ENCODE results near the gene CHEK2. TPM values are rescaled to one million over a fixed set of nuclear protein-coding genes. Genes with fewer than 3 reads are reported as not detected.
"Not testable (repeated sequence)": the region's sequence is repeated elsewhere in the genome, so short reads cannot be mapped to it uniquely, and the experiment has no call there.

The CHEK2 gene
- total RNA-seq = 7.3 TPM

DNA sequence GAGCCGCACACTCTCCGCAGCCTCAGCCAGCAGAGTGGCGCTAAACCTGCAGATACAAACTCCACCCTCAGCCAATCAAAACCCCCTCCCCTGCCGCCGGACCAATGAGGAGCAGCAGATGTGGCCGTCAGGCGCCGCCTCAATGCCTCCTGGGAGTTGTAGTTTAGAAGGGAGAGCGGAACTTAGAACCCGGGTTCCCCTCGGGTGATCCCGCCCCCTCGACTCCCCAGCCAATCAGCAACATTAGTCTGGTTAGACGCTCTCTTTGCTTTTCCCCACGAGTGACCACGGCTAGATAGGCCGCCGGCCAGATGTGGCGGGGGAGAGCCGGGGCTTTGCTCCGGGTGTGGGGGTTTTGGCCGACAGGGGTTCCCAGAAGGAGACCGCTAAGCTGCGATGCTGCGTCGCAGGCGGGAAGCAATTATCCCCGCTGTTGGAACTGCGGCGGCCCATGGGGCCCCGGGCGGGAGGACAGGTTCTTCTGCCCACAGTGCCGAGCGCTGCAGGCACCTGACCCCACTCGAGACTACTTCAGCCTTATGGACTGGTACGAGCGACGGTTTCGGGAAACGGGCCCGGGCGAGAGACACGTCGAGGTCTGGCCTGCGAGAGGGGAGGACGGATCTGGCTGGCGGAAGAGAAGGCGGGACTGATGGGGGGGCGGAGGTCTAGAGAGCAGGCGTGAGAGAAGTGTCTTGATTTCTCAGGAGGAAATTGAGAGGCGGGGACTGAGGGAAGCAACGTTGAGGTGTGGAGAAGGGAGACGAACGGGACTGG lies at the start of gene CHEK2, which contains the start of gene HSCB:
CHEK2 (minus strand) TSS at position 36 of the 777 bp plus-strand sequence. CDS start 7,099 bp downstream, outside the sequence.
HSCB (plus strand) TSS at position 255 of the 777 bp plus-strand sequence; CDS start at position 312, 57 bp downstream.
- DNase-seq (ENCODE audit: low spot score) = peak; percentile 98

DNA sequence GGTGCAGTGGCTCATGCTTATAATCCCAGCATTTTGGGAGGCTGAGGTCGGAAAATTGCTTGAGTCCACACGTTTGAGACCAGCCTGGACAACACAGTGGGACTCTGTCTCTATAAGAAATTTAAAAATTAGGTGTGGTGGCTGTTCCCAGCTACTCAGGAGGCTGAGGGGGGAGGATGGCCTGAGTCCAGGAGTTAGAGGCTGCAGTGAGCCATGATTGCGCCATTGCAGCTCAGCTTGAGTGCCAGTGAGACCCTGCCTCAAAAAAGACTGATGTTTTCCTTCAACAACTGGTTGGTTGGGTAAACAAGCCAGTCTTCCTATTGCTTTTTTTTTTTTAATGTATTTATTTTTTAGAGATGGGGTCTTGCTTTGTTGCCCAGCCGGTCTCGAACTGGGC lies 49.5 kb upstream of the CHEK2 start:
- DNase-seq (ENCODE audit: low spot score) = no peak

DNA sequence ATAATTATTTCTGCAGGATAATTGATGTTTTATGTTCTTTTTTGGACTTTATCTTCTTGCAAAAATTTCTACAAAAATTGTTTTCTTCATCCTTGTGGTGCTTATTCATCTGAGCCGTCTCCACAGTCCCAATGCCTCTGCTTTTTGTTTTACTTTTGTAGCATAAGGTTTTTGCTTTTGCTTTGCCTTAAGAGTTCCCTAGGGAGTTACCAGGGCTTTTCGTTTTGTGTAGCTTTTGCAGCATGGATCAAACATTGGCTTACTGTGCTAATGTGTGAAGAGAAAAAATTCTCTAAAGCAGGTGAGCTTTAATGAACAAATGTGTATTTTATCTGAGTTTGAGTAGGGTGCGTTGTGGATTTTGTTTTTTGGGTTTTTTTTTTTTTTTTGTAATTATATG lies 47.0 kb upstream of the CHEK2 start:
- DNase-seq (ENCODE audit: low spot score) = no peak

DNA sequence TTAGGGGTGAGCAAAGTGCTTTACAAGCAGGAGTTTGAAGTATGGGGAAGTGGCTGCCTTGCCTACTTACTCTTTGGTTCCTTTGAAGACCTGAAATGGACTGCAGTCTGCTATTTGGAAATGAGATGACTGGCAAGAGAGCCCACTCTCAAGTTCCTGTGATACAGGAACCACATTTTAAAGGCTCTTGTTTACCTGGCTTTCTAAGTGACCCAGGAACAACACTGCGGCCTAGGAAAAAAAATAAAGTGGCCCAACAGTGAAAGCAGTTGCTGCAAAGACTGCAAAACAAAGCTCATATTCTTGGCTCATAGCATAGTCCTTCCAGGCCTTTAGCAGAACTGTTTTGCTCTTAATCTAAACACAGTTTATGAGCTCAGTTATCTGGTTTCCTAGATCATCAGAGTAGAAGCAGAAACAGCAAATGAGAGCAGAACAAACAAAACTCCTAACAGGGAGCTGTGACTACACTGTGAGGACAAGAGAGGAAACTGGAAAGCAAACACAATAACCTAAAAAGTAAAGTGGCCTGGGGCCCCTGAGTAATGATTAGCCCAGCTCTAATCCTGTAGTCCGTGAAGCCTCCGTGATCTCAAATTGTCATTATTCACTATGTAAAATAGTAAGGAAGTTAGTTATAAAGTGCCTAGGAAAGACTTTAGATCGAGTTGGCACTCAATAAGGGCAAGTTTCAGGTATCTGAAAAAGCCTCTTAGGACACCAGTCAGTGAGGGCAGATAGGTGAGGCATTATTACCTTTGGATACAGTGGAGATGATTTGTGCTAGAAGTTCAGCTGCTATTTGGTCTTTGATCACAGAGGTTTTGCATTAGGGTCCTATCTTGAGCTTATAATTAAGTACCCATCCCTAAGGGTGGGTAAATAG lies 42.4 kb upstream of the CHEK2 start:
- DNase-seq (ENCODE audit: low spot score) = no peak

DNA sequence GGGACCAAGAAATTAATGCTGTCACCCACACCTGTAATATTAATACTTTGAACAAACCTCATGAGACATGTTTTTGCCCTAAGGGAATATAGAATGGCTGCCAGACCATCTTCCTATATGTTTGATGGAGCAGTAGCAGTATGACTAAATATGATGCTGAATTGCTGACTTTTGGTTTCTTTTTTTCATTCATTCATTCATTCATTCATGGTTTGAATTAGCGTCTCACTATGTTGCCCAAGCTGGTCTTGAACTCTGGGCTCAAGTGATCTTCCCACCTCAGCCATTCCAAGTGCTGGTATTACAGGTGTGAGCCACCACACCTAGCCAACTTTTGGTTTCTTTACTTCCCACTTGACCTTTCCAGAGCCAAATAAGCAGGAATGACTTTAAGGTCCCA lies 38.7 kb upstream of the CHEK2 start:
- no peak for DNase-seq (ENCODE audit: low spot score)

DNA sequence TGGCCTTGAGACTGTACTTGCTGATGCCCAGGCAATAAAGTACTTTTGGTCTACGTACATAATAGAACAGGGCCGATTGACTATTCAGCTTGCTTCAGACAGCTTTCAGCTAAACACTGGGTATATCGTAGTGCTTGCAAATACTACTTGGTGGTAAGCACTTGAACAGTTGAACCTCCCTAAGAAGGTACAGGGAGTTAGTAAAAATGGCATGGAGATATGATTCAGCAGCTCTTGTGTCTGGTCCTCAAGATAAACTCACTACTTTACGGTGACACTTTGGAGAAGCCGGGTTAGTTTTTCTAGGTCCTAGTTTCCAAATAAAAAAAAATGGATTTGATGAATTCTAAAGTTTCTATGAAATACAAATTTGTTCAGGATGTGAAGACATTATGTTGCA lies 38.2 kb upstream of the CHEK2 start:
- DNase-seq (ENCODE audit: low spot score) = no peak

DNA sequence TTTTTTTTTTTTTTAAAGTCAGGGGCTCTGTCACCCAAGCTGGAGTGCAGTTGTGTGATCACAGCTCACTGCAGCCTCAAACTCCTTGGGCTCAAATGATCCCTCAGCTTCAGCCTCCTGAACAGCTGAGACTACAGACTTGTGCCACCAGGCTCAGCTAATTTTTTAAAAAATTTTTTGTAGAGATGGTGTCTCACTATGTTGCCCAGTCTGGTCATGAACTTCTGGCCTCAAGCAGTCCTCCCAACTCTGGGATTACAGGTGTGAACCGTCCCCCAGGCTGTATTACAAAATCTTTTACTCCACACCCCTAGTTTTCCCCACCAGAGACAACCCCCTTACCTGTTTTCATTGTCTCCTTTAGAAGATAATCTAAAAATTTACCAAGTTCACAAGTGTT lies 32.8 kb upstream of the CHEK2 start:
- DNase-seq (ENCODE audit: low spot score) = no peak

DNA sequence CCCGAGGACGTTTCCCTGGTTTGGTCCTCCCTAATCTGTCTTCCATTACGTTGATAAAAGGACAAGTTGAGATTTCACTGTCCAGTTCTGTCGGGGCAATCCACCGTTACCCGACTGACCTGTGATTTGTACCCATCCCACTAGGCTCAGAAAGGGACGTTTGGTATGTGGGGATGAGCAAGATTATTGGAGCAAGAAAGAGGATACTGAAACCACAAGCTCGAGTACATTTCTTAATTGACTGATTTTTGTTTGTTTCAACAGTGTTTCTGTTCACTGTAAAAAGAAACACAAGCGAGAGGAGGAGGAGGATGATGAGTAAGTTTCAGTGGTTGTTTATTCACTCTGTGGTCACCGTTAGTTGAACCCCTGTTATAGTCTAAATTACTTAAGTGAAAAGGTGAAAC lies 31.8 kb upstream of the CHEK2 start:
- no peak for DNase-seq (ENCODE audit: low spot score)

DNA sequence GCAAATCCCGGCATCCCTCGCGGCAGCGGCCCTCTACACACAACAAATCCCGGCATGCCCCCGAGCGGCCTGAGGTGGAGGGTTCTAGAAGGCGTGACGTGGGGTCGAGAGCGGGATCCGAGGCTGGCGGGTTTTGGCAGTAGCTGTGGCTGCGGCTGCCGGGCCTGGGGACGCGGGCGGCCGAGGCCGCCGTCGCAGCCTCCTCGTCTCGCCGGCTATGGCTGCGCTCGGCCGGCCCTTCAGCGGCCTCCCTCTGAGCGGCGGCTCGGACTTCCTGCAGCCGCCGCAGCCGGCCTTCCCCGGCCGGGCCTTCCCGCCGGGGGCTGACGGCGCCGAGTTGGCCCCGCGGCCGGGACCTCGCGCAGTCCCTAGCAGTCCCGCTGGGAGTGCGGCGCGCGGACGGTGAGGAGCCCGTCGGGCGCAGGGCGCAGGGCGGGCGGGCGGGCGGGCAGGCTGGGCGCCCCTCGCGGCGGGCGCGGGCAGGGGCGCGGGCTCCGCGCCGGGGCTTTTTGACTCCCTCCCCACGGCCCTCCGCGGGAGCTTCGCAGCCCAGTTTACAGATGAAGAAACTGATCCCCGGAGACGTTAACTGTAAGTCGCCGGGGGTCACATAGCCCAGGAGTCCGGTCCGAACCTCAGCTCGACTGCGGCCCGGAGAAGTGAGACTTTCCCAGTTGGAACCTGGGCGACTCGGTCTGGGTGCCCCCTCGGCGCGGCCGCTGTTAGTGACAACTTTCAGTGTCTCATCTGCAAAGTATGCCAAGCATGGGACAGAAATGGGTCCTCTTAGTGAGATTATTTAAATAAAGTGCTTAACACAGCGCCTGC lies 31.2 kb upstream of the CHEK2 start, which contains the start of gene CCDC117:
CCDC117 (plus strand) TSS at position 63 of the 828 bp plus-strand sequence; CDS start at position 218, 155 bp downstream.
- DNase-seq (ENCODE audit: low spot score) = peak; percentile 96

DNA sequence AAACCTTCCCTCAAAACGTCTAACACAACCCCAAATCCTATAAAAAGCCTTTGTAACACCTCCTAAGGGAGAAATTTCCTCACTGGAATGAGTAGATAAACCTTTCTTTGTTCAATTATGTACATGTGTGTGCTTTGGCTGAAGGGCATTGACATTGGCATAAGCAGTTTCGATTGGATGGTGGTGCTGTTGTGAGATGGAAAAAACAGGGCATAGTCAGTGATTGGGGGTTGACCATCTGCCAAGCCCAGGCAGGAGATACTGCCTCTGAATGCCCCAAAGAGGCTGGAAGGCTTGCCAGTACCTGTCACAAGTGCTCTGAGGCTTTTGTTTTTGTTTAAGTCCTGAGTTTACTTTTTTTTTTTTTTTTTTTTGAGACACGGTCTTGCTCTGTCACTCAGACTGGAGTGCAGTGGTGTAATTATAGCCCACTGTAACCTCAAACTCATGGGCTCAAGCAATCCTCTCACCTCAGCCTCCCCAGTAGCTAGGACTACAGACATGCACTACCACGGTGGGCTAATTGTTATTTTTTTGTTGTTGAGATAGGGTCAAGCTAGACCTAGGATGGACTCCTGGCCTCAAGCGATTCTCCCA lies 29.7 kb upstream of the CHEK2 start:
- no peak for DNase-seq (ENCODE audit: low spot score)

DNA sequence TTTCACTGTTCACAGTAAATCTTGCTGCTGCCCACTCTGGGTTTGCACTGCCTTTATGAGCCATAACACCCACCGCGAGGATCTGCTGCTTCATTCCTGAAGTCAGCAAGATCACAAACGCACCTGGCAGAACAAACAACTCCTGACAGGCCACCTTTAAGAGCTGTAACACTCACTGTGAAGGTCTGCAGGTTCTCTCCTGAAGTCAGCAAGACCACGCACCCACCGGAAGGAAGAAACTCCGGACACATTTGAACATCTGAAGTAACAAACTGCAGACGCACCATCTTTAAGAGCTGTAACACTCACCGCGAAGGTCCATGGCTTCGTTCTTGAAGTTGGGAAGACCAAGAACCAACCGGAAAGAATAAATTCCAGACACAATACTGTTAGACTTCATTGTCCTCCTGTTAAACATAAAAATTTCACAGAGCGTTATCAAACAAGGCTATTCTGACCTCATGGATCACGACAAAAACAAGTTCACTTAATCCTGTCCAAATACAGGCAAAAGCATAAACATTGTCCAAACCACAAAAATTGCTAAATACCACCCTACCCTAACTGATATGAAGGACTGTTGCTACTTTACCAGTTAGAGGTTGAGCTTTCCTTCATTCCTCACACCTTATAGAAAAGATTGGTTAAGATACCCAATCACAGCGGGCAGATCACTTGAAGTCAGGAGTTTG lies 27.9 kb upstream of the CHEK2 start:
- no peak for DNase-seq (ENCODE audit: low spot score)

DNA sequence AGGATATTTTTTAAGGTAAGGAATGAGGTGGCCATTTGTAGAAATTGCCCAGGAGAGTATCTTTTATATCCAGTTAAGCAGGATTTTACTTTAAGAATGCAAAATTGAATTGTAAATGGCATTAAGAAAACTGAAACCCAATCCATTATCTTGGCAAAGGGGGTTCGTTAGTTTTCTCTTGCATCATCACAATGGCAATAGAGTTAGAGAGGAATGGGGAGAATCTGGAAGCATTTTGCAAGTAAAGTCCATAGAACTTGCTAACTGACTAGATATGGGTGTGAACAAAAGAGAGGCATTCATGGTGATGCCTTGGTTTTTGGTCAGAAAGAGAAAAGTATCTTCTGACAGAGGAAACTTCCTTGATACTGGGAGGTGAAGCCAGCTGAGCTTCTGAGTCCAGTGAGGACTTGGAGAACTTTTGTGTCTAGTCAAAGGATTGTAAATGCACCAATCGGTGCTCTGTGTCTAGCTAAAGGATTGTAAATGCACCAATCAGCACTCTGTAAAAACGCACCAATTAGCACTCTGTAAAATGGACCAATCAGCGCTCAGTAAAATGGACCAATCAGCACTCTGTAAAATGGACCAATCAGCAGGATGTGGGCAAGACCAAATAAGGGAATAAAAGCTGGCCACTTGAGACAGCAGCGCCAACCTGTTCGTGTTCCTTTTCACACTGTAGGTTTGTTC lies 27.2 kb upstream of the CHEK2 start:
- DNase-seq (ENCODE audit: low spot score) = no peak

DNA sequence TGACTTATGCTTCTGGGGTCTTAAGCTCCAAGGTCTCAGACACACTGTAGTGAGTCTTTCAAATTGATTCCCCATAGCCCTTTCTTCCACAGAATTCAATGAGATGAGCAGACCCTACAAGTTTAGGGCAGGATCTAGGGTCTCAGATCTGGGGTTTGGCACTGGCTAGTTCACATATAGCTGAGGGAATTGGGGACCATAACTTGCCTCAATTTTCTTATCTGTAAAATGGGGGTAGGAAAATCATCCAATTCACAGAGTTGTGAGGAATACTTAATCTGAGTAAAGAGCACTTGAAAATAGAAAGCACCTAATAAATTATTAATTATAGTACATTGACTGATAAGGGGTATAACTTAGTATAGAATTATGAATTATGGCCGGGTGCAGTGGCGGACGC lies 25.0 kb upstream of the CHEK2 start:
- no peak for DNase-seq (ENCODE audit: low spot score)

DNA sequence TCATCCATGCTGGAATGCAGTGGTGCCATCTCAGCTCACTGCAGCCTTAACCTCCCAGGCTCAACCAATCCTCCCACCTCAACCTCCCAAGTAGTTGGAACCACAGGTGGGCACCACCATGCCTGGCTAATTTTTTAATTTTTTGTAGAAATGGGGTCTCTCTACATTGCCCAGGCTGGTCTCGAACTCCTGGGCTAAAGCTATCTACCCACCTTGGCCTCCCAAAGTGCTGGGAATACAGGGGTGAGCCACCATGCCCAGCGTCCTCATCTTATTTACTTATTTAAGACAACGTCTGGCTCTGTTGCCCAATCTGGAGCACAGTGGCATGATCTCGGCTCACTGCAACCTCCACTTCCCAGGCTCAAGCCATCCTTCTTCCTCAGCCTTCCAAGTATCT lies 20.4 kb upstream of the CHEK2 start:
- DNase-seq (ENCODE audit: low spot score) = not testable (repeated sequence)

DNA sequence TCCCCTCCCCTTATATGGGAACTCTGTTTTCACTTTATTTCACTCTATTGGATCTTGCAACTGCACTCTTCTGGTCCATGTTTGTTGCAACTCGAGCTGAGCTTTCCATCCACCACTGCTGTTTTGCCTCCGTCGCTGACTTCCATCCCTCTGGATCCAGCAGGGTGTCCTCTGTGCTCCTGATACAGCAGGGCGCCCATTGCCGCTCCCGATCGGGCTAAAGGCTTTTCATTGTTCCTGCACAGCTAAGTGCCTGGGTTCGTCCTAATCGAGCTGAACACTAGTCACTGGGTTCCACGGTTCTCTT lies 19.8 kb upstream of the CHEK2 start:
- no peak for DNase-seq (ENCODE audit: low spot score)

DNA sequence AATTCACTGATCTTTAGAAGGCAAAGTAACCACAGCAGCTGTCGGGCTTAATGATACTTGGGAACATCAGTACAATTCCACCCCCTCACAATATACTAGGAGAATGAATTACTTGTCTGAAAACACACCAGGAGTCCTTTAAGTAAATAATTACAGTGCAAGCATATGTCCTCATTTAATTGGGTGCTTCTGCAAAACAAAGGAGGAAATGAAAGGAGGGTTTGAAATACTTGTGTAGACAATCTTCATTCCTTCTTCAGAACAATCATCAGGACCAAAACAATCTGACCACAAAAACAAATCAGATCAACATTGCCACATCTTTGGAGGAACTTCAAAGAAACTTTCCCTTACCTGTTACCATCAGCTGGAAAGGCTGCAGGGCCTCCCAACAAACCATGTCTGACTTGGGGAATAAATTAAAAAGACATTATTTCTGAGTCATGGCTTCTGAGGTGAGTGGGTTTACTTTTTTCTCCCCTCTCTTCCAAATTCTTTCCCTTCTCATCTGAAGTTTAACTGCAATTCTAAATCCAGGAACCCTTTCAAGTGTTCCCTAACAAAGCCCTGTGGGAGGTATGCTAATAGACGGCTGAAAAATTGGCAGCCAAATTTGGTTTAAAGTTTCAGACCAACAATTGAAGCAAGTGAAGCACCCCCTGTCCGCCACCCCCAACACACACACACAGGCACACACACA lies 18.4 kb upstream of the CHEK2 start:
- no peak for DNase-seq (ENCODE audit: low spot score)

DNA sequence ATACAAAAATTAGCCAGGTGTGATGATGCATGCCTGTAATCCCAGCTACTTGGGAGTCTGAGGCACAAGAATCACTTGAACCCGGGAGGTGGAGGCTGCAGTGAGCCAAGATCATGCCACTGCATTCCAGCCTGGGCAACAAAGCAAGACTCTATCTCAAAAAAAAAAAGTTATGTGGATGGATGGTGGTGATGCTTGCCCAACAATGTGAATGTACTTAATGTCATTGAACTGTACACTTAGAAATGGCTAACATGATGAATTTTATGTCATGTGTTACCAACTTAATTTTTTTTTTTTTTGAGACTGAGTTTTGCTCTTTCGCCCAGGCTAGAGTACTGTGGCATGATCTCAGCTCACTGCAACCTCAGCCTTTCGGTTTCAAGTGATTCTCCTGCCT lies 12.9 kb upstream of the CHEK2 start:
- DNase-seq (ENCODE audit: low spot score) = not testable (repeated sequence)

DNA sequence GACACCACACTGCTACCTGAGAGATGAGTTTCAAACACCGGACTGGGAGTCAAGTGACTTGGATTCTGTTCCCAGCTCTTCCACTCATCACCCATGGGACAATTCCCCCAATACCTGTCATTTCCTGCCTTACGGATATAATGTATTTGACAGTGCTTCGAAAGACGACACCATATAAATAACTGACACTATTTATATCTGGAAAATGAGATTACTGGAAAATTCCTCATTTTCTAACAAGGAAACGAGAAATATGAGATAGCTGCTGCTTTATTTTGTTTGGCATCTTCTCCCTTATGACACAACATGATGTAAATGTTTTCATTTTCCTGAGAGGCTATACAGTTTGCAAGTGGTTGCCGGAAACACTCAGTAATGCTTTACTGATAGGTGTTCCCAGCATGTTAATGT lies 8.9 kb upstream of the CHEK2 start:
- no peak for DNase-seq (ENCODE audit: low spot score)

DNA sequence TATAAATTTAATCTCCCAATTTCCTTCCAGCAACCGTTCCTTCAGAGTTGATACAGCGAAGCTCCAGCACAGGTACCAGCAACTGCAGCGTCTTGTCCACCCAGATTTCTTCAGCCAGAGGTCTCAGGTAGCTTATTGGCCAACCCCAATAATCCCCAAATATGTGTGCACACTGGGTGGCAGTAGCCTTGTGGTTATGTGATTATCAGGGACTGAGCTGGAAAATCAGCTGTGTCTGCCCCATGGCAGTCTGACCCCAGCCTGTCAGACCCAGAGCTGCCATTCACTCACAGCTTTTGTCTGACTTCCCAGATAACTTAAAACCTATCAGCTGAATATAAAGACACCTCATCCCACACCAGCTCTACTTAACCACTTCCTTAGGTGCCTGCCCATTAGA lies 2.2 kb upstream of the CHEK2 start:
- no peak for DNase-seq (ENCODE audit: low spot score)

DNA sequence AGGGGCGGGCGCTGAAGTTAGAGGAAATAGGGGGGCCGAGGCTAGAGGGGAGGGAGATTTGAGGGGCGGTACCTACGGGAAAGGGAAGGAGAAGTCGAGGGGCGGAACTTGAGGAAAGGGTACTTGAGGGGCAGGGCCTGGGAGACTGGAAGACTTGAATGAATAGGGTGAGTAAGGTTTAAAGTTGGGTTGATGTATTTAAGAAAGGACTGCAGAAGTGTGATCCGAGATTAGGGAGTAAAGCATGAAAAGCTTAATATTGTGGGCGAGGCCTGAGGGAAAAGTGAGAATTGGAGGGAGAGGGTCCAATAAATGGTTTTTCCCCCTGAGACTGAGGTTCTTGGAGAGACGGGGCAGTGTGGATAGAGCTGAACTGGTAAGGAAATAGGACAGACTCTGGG lies 942 bp upstream of the CHEK2 start:
- DNase-seq (ENCODE audit: low spot score) = no peak

Data from mucosa of gallbladder (tissue), 1 donor.